Omental fat pad (tissue), 4 donors: Measurements from ENCODE around the gene GJA1. TPM values are rescaled to one million over a fixed set of nuclear protein-coding genes. Genes with fewer than 3 reads are reported as not detected.
"Not testable (repeated sequence)": the region's sequence is repeated elsewhere in the genome, so short reads cannot be mapped to it uniquely, and the experiment has no call there.

Source experiments
- ATAC-seq: fragments of 150-250 bp; one replicate; pipeline ENCODE4 v1.9.1; 2016; ENCODE audit warnings: mild to moderate bottlenecking, moderate library complexity; ENCODE audit not compliant: low FRiP score
- DNase-seq: peaks from one replicate; pipeline ENCODE4 v3.0.0-alpha.2; 2019; ENCODE audit warnings: low spot score
- CTCF ChIP-seq, 3 donors: fragments of 450-650 bp; IDR thresholded peaks; one replicate each; pipeline ENCODE4 v1.5.1; 2016 to 2017; ENCODE audit warnings: antibody characterized with exemption in 3 of 3, mild to moderate bottlenecking in 3 of 3, moderate library complexity in 2 of 3
- total RNA-seq, 4 donors: library from RNA; depleted of rRNA; stranded (reverse); fragments of >200 nt; gene quantifications; one replicate each; pipeline ENCODE4 v1.1.0, GENCODE V29; 2016

Gene GJA1
- total RNA-seq, 4 donors from 2014 or later: 54.2 to 339 (median 196) TPM

- TF ChIP-seq CTCF (IDR thresholded peaks at IDR 0.05): no peak
- DNase-seq (no peak), ATAC-seq (no peak)
Observed at GRCh38 chr6:121430514-121431460, 4.7 kb upstream of the GJA1 start.

- not testable (repeated sequence) for DNase-seq
Observed at GRCh38 chr6:121431776-121432175, 3.7 kb upstream of the GJA1 start.

GRCh38 chr6:121434037-121434770, 1.2 kb upstream of the GJA1 start:
- TF ChIP-seq CTCF (IDR thresholded peaks at IDR 0.05): no peak
- no peak for DNase-seq
- no peak for ATAC-seq

More at GRCh38 chr6:121431776-121432175, 3.7 kb upstream of the GJA1 start:
- not testable (repeated sequence) for ATAC-seq

DNA sequence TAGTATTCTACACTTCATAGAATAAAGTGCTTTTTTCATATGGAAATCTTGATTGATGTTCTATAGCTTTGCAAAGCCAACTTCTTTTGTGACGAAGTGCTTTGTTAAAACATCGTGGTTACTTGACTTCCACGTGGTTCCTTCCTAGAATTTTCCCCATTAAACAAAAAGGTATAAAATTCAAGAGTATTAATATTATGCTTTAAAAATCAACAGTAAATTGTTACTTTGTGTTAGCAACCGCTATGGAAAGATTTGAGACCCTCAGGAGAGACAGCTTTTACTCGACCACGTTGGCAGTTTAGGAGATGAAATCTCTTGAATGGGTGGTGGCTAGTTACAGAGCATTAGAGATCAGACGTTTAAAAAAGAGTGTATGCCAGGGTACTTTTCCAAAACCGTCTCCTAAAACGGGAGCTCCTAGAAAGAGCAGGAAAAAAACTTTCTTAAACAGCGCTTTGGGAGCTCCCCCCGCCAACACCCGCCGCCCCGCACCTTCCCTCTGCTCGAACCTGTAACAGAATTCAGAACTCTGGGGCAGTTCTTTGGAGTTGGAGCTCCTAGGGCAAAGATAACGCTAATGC, 920 bp downstream of the GJA1 start:
- DNase-seq (no peak), ATAC-seq (no peak)
- TF ChIP-seq CTCF (IDR thresholded peaks at IDR 0.05): no peak

DNA sequence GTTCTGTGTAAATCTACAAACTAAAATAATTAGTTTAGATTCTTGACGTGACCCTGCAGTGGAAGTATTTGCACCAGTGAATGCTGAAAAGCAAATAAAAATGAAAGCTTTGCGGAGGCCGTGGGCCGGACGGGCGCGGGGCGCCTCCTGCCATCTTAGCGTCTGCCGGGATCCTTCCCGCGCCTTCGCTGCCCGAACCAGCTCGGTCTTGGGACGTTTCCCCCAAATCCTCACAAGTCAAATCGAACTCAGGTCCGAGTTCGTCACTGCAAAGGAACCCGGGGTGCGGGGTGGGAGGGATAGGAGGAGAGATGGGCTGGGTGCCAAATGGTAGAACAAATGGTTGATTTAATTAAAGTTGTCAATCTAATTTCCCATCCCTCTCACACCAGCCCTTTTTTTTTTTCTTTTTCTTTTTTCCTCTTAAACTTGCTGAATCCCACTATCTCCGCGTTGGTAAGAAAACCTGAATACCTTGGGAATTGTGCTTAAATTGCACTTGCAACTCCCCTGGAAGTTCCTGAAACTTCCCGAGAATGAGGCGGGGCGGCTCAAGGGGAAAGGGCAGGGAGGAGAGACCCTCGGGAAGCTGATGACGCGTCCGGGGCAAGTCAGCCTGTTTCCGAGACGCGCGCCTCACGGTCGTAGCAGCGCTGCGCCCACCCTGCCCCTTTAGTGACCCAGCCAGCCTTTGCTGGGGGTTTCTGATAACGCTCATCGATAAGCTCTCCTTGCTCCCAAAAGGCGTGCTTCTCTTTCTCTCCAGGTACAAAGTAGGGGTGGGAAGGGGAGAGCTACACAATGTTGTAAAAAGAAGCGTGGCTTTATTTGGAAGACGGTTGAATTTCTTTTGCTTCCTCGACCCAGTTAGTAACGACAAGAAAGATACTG, 1.8 kb downstream of the GJA1 start:
- ATAC-seq (peak; percentile 49), DNase-seq (peak; percentile 33)
- TF ChIP-seq CTCF (IDR thresholded peaks at IDR 0.05): no peak

DNA sequence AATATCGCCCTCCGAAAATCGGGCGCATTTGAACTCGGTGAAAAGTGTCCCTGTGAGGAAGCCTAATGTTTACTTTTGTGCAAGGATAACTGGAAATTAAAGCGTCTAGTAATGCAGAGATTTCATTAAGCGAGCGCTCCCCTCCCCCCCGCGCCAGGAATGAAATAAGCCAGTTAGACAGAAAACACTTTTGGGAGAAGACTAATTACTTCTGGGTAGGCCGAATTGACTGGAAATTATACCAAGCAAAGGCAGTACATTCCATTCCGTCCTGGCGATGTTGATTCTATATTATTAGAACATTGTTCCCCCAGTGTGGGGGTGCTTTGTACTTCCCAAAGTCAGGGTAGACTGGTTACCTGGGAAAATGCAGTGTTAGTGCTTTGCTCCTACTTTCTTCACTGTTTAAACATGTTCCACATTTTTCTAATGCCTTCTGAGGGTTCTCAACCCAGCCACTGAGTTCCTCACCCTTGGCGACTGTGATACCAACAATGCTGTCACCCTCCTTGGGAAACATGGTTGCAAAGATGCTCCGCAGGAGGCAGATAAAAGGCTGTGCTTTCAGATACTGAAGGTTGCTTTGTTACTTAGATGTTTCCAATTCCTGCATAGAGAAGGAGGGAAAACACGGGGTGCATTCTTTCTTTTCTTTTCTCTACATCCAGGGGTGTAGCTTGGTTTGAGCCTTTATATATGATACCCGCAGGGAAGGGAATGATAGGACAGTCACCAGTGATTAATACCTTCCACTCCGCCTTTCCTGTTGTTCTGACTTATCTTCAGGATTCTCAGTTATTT, 2.6 kb downstream of the GJA1 start:
- ATAC-seq: no peak
- TF ChIP-seq CTCF (IDR thresholded peaks at IDR 0.05): no peak
- DNase-seq: no peak
